B cell (primary cell): ENCODE measurements around the gene CISH. TPM values are rescaled to one million over a fixed set of nuclear protein-coding genes. Genes with fewer than 3 reads are reported as not detected.

Experiments used
- ATAC-seq: fragments of 200-7000 bp; cut with Tn5 transposase; one replicate; pipeline ENCODE4 v1.10.0; 2021; ENCODE audit warnings: low read depth, mild to moderate bottlenecking, moderate number of reproducible peaks, moderate library complexity
- CTCF ChIA-PET: fragments of 350-600 bp; sonication (Branson Sonifier 250); formaldehyde crosslinking; loops from one replicate; lab custom pipeline; 2021; ENCODE audit warnings: antibody characterized with exemption, inconsistent platforms; lab: Charles Lee
- POLR2A ChIA-PET: fragments of 350-600 bp; sonication (Branson Sonifier 250); formaldehyde crosslinking; loops from one replicate; lab custom pipeline; 2021; ENCODE audit warnings: antibody characterized with exemption; lab: Charles Lee
- DNase-seq: peaks from one replicate; pipeline ENCODE4 v3.0.0; 2013
- H2AFZ ChIP-seq: 2 replicates; pipeline ENCODE4 v1.6.1; 2012; ENCODE audit warnings: mild to moderate bottlenecking, low read depth, low read length; ENCODE audit not compliant: insufficient read depth, poor library complexity, severe bottlenecking
- H3K27ac ChIP-seq, 2 donors: 1 replicate in 1 of 2; 2 replicates in 1 of 2; pipeline ENCODE4 v1.5.1; 2012 to 2013; ENCODE audit warnings: low read length in 2 of 2, mild to moderate bottlenecking in 2 of 2, moderate library complexity in 1 of 2
- H3K27me3 ChIP-seq, 4 experiments: fragments of 200-600 bp in 1 of 4; sonication (generic) in 1 of 4; replicated peaks in 1 of 4; 1 replicate in 2 of 4; 2 replicates in 2 of 4; pipeline versions ENCODE4 v1.6.1 to v1.7.0; 2013 to 2016; ENCODE audit warnings: low read length in 3 of 4, mild to moderate bottlenecking in 2 of 4, mixed read lengths in 1 of 4, moderate library complexity in 1 of 4; ENCODE audit not compliant: insufficient read depth in 4 of 4, control insufficient read depth in 3 of 4; ENCODE audit errors: control extremely low read depth in 1 of 4
- H3K36me3 ChIP-seq, 2 experiments: replicated peaks in 1 of 2; 1 replicate in 1 of 2; 2 replicates in 1 of 2; pipeline versions ENCODE4 v1.6.1 to v1.7.1; 2013; ENCODE audit warnings: low read length in 1 of 2; ENCODE audit not compliant: insufficient read depth in 2 of 2, control insufficient read depth in 1 of 2; ENCODE audit errors: control extremely low read depth in 1 of 2, extremely low read depth in 1 of 2
- H3K4me1 ChIP-seq, 2 donors: fragments of 200-600 bp in 1 of 2; sonication (generic) in 1 of 2; 1 replicate in 1 of 2; 2 replicates in 1 of 2; pipeline versions ENCODE4 v1.5.1 to v1.6.1; 2013 to 2017; ENCODE audit warnings: low read length in 2 of 2; ENCODE audit not compliant: control insufficient read depth in 2 of 2, insufficient read depth in 2 of 2
- H3K4me2 ChIP-seq: replicated peaks from 2 replicates; pipeline ENCODE3; 2012; ENCODE audit warnings: mild to moderate bottlenecking, low read depth, low read length; ENCODE audit not compliant: poor library complexity, severe bottlenecking
- H3K4me3 ChIP-seq, 5 experiments: fragments of 200-600 bp in 1 of 5; sonication (generic) in 1 of 5; 1 replicate in 3 of 5; 2 replicates in 2 of 5; pipeline versions ENCODE4 v1.5.1 to v1.7.0; 2011 to 2016; ENCODE audit warnings: low read length in 4 of 5, mild to moderate bottlenecking in 4 of 5, low read depth in 2 of 5, control low read depth in 1 of 5, moderate library complexity in 1 of 5; ENCODE audit not compliant: insufficient read depth in 1 of 5; ENCODE audit errors: control extremely low read depth in 1 of 5, extremely low read depth in 1 of 5
- H3K79me2 ChIP-seq: fragments of 200-600 bp; sonication (generic); one replicate; pipeline ENCODE4 v1.6.0; 2016; ENCODE audit warnings: low read length; ENCODE audit not compliant: control insufficient read depth, insufficient read depth
- H3K9ac ChIP-seq: fragments of 200-600 bp; sonication (generic); 2 replicates; pipeline ENCODE4 v1.6.1; 2017; ENCODE audit warnings: mild to moderate bottlenecking, low read length, moderate library complexity
- H3K9me3 ChIP-seq, 3 donors: one replicate each; pipeline versions ENCODE4 v1.6.1 to v1.7.1; 2013; ENCODE audit warnings: low read length in 2 of 3; ENCODE audit not compliant: control insufficient read depth in 2 of 3, insufficient read depth in 1 of 3; ENCODE audit errors: control extremely low read depth in 1 of 3
- H4K20me1 ChIP-seq: 2 replicates; pipeline ENCODE4 v1.6.0; 2012; ENCODE audit warnings: mild to moderate bottlenecking, low read length; ENCODE audit not compliant: insufficient read depth, control insufficient read depth, poor library complexity, severe bottlenecking
- H3K27ac Mint-ChIP-seq: one replicate; pipeline ENCODE4 v1.8.0; 2021; ENCODE audit warnings: mixed read lengths
- H3K27me3 Mint-ChIP-seq: one replicate; pipeline ENCODE4 v1.8.0; 2021; ENCODE audit warnings: mixed read lengths
- H3K4me1 Mint-ChIP-seq: one replicate; pipeline ENCODE4 v1.8.0; 2021; ENCODE audit warnings: mixed read lengths
- H3K4me3 Mint-ChIP-seq: one replicate; pipeline ENCODE4 v1.8.0; 2021; ENCODE audit warnings: mixed read lengths
- H3K9me3 Mint-ChIP-seq: one replicate; pipeline ENCODE4 v1.8.0; 2022; ENCODE audit warnings: mixed read lengths; ENCODE audit not compliant: insufficient read depth
- CTCF ChIP-seq: fragments of 200-600 bp; IDR thresholded peaks from one replicate; pipeline ENCODE4 v1.8.0; 2022; ENCODE audit warnings: antibody characterized with exemption, mild to moderate bottlenecking
- EZH2 ChIP-seq: IDR thresholded peaks from 2 replicates; pipeline ENCODE4 v1.6.1; 2012; ENCODE audit warnings: borderline replicate concordance, low read depth, mild to moderate bottlenecking, moderate library complexity, low read length; ENCODE audit not compliant: insufficient read depth, poor library complexity, severe bottlenecking
- WGBS: methylation state at CpG from one replicate; pipeline ENCODE4 v1.1.5; 2013; ENCODE audit warnings: missing lambda C conversion rate; ENCODE audit not compliant: insufficient coverage; 5-methylcytosine and 5-hydroxymethylcytosine counted together
- intact Hi-C: fragments of 100-400 bp; cut with micrococcal nuclease; formaldehyde crosslinking; loops from one replicate; pipeline ENCODE4 v1.10.0; 2022
- polyA plus RNA-seq: library from polyadenylated mRNA; depleted of rRNA; stranded (reverse); fragments of >200 nt; gene quantifications from 2 replicates; pipeline ENCODE4 v1.2.3, GENCODE V29; 2012
- total RNA-seq, 2 donors: library from RNA; stranded (reverse); fragments of 120-200 nt in 1 of 2; gene quantifications; 1 replicate in 1 of 2; 2 replicates in 1 of 2; pipeline versions ENCODE4 v1.2.3 to v1.2.4, GENCODE V29; 2013 to 2022

The CISH gene
- total and polyA plus RNA-seq, 2 donors (not counting 1 experiment from before 2014, with no cell fraction given) = 2.3 to 3.5 TPM

- Histone ChIP-seq H2AFZ (no peak overlapping the region), H3K9ac (no peak overlapping the region), H4K20me1 (peaks cover 25% of the 10 kb centered on the region), H3K27ac (no peak overlapping the region), H3K4me1 (peaks cover 0 to 20% of the 10 kb centered on the region in 2 donors), H3K79me2 (peaks cover 28% of the 10 kb centered on the region), H3K27me3 (no peaks in the 10 kb centered on the region), H3K4me2 (no peak overlapping the region), H3K36me3 (no peaks in the 10 kb centered on the region), H3K4me3 (no peak overlapping the region), H3K9me3 (no peaks in the 10 kb centered on the region)
- Mint-ChIP-seq H3K27me3 (no peaks in the 10 kb centered on the region), H3K9me3 (no peaks in the 10 kb centered on the region), H3K27ac (no peak overlapping the region), H3K4me1 (peaks cover 38% of the 10 kb centered on the region), H3K4me3 (no peak overlapping the region)
- intact Hi-C loops = no loop called here
- no peak for DNase-seq
- POLR2A ChIA-PET = no interaction called here
- ATAC-seq = no peak
- CTCF ChIA-PET = no interaction called here
- TF ChIP-seq CTCF = no peak
- TF ChIP-seq EZH2 = no peak
Measured at GRCh38 chr3:50635066-50635465, 23.5 kb upstream of the CISH start.

GRCh38 chr3:50633230-50633790 is 21.7 kb upstream of the CISH start:
- H3K27me3 ChIP-seq = no peaks in the 10 kb centered on the region
- no peak overlapping the region for H3K4me3 ChIP-seq
- H3K9ac ChIP-seq = no peak overlapping the region
- TF ChIP-seq CTCF = no peak
- no peak for TF ChIP-seq EZH2
- H3K79me2 ChIP-seq = peaks cover 44% of the 10 kb centered on the region
- Mint-ChIP-seq H3K27me3 (no peaks in the 10 kb centered on the region), H3K4me1 (peaks cover 40% of the 10 kb centered on the region), H3K27ac (no peak overlapping the region), H3K9me3 (no peaks in the 10 kb centered on the region), H3K4me3 (no peak overlapping the region)
- ATAC-seq (no peak), DNase-seq (no peak)
- intact Hi-C loops = no loop called here
- no peak overlapping the region for H3K4me2 ChIP-seq
- H3K36me3 ChIP-seq = no peaks in the 10 kb centered on the region
- H3K9me3 ChIP-seq = no peaks in the 10 kb centered on the region
- 72% methylated on average over 3 of the region's 5 CpGs for WGBS
- H3K4me1 ChIP-seq = peaks cover 0 to 20% of the 10 kb centered on the region in 2 donors
- CTCF ChIA-PET = interaction anchor here (1.2 to 1.3 kb wide), 2 partner anchors 17 to 19 kb away, joined by 3 to 4 read pairs; no protein-coding TSS in a partner anchor
- POLR2A ChIA-PET = no interaction called here
- no peak overlapping the region for H3K27ac ChIP-seq
- peaks cover 25% of the 10 kb centered on the region for H4K20me1 ChIP-seq
- H2AFZ ChIP-seq = no peak overlapping the region
